Suprapubic skin (tissue), 4 donors: ENCODE data around the gene PARD3B.

Experiments used
- CTCF ChIP-seq, 2 donors: fragments of 200-600 bp in 1 of 2; fragments of 450-650 bp in 1 of 2; sonication (generic) in 1 of 2; IDR thresholded peaks; one replicate each; pipeline ENCODE4 v1.5.1; 2016 to 2019; ENCODE audit warnings: antibody characterized with exemption in 2 of 2, mild to moderate bottlenecking in 1 of 2, moderate library complexity in 1 of 2
- EP300 ChIP-seq: sonication (generic); formaldehyde crosslinking; IDR thresholded peaks from one replicate; pipeline ENCODE4 v1.6.1; 2017; ENCODE audit warnings: antibody characterized with exemption
- POLR2A ChIP-seq, 2 donors: fragments of 450-650 bp; IDR thresholded peaks; one replicate each; pipeline ENCODE4 v1.6.1; 2017; ENCODE audit warnings: antibody characterized with exemption in 2 of 2, mild to moderate bottlenecking in 2 of 2, moderate library complexity in 2 of 2
- POLR2AphosphoS5 ChIP-seq, 3 donors: sonication (generic); formaldehyde crosslinking; IDR thresholded peaks; one replicate each; pipeline ENCODE4 v1.6.1; 2017; ENCODE audit warnings: antibody characterized with exemption in 3 of 3

DNA sequence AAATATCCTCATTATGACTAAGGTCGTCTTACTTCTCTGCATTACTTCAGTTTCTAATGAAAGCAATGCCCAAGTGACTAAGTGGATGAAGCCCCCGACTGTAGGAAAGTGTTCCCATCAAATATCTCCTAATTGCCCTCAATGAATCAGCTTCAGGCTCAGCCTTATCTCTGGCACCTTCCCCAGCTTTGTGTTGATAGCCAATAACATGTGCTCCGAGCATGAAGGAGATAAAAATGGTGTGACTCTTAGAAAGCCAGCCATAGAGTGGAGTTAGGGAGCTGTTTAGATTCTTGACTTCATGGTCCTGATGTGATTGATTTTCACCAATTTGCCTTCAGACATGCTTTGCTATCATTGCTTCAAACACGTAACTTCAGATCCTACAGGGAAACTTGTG, 797.8 kb downstream of the PARD3B start:
- no peak for TF ChIP-seq POLR2A (IDR thresholded peaks at IDR 0.05)
- TF ChIP-seq CTCF (IDR thresholded peaks at IDR 0.05): no peak
- TF ChIP-seq POLR2AphosphoS5 (IDR thresholded peaks at IDR 0.05): no peak
- no peak for TF ChIP-seq EP300
